ENCODE measurements around the gene ZNF622. TPM values are rescaled to one million over a fixed set of nuclear protein-coding genes. Genes with fewer than 3 reads are reported as not detected.

Gene ZNF622
- total and polyA plus RNA-seq, 2 donors (not counting 3 experiments of a cell fraction or from before 2014, with no cell fraction given): 10.0 to 26.6 TPM

DNA sequence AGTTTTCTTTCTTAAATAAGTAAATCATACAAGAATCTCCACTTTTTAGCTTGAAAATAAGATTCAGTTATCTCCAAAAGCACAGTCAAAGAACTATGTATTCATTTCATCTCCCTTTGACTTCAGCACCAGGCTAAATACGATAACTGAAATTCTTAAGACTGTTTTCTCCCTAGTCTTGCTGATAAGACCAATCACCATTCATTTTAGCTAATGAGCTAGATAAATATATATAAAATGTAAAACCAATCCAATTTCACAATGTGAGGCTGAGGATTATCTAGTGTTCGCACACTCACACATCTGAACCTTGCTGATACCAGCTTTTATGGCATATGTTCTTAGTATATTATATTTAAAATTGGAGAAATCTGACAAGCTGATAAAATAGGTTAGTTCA lies 17.3 kb upstream of the ZNF622 start:
- Histone ChIP-seq H3K36me3 (ENCODE audit: control insufficient read depth in 2 of 2, extremely low read depth in 1 of 2, insufficient read depth in 2 of 2, low read length in 2 of 2) (no peaks in the 10 kb centered on the region), H3K79me2 (ENCODE audit: control insufficient read depth, insufficient read depth, low read length) (no peaks in the 10 kb centered on the region), H3K27me3 (ENCODE audit: control insufficient read depth in 2 of 2, insufficient read depth in 2 of 2, low read length in 2 of 2) (peaks cover 5 to 11% of the 10 kb centered on the region in 2 experiments), H3K4me3 (replicated peaks in 1 of 3; ENCODE audit: insufficient read depth in 1 of 3, low read depth in 1 of 3, low read length in 3 of 3) (no peak overlapping the region), H3K9ac (replicated peaks; ENCODE audit: extremely low read depth, insufficient read depth, low read length) (no peak overlapping the region), H2AFZ (ENCODE audit: low read depth, low read length) (no peak overlapping the region), H3K4me1 (ENCODE audit: control insufficient read depth, extremely low read depth, insufficient read depth, low read length) (no peaks in the 10 kb centered on the region), H3K9me1 (replicated peaks; ENCODE audit: control insufficient read depth, extremely low read depth, insufficient read depth, low read length) (no peaks in the 10 kb centered on the region), H3K27ac (ENCODE audit: insufficient read depth, low read depth, low read length) (no peak overlapping the region), H3K9me3 (replicated peaks; ENCODE audit: control insufficient read depth, insufficient read depth, low read length) (no peaks in the 10 kb centered on the region), H3K4me2 (ENCODE audit: insufficient read depth, low read length) (no peak overlapping the region), H4K20me1 (replicated peaks; ENCODE audit: control insufficient read depth, extremely low read depth, insufficient read depth, low read length) (no peaks in the 10 kb centered on the region)
- intact Hi-C loops (cut with micrococcal nuclease) (no loop called here), dilution Hi-C loops (cut with MboI; ENCODE audit: extremely low pct_ligation_motif_present, low sequenced_read_pairs) (no loop called here)
- FAIRE-seq (no peak), DNase-seq (ENCODE audit: low read depth, low spot score) (no peak)
- POLR2A ChIA-PET: no interaction called here
- CTCF ChIA-PET: interaction anchor here (0.9 to 1.5 kb wide), 2 partner anchors 9 to 16 kb away, joined by 3 read pairs; no protein-coding TSS in a partner anchor
- BruUV-seq (replicated peaks): no TSS peak
- no peak for TF ChIP-seq POLR2AphosphoS5 (IDR thresholded peaks at IDR 0.05; ENCODE audit: insufficient read depth, low read depth, low read length)
- TF ChIP-seq FOS (IDR thresholded peaks at IDR 0.05; ENCODE audit: borderline replicate concordance, insufficient read depth, low read length): no peak
- TF ChIP-seq POLR2A (IDR thresholded peaks at IDR 0.05; ENCODE audit: low read depth, low read length): no peak
- no peak for TF ChIP-seq EZH2 (IDR thresholded peaks at IDR 0.05; ENCODE audit: borderline replicate concordance, low read depth, low read length, severe bottlenecking)
- no peak for TF ChIP-seq JUN (IDR thresholded peaks at IDR 0.05; ENCODE audit: borderline replicate concordance, insufficient read depth, insufficient read length, low read depth)
- no peak for TF ChIP-seq CTCF (IDR thresholded peaks at IDR 0.05; ENCODE audit: extremely low read depth in 1 of 2, insufficient read depth in 1 of 2, low read depth in 1 of 2, low read length in 2 of 2)
- no peak for TF ChIP-seq GATA2 (IDR thresholded peaks at IDR 0.05; ENCODE audit: insufficient read depth, insufficient read length, low read depth, low read length)
- TF ChIP-seq, protein P1, sequence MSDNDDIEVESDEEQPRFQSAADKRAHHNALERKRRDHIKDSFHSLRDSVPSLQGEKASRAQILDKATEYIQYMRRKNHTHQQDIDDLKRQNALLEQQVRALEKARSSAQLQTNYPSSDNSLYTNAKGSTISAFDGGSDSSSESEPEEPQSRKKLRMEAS (IDR thresholded peaks at IDR 0.05; ENCODE audit: insufficient read depth, insufficient read length): no peak
- TF ChIP-seq MYC (IDR thresholded peaks at IDR 0.05; ENCODE audit: low read depth, low read length): no peak
